NCI-H1092 treated with DMSO at 0.1 percent for 48 hours (cell line): ENCODE results near the gene IL1RAPL1.
"Not testable (repeated sequence)": the region's sequence is repeated elsewhere in the genome, so short reads cannot be mapped to it uniquely, and the experiment has no call there.

ENCODE experiments used
- DNase-seq: peaks from one replicate; lab custom pipeline; 2025; lab: John Stamatoyannopoulos, UW

Gene IL1RAPL1

DNA sequence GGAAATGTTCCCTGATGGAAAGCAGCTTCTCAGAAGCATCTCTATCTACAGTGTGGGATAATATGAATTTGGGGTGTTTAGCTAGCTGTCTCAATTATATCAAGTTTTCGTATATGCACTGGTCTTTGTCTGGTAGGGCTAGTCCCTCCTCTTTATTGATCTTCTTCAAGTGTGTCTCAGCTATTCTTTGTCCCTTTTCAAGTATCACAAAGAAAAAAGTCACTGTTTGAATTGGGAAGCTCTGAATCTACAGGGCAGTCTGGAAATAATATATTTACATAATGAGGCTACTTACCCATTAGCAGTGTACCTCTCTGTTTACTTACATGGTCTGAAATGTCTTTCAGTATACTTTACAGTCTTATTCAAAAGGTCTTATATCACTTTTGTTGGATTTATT is 526.0 kb downstream of the IL1RAPL1 start:
- DNase-seq: no peak

DNA sequence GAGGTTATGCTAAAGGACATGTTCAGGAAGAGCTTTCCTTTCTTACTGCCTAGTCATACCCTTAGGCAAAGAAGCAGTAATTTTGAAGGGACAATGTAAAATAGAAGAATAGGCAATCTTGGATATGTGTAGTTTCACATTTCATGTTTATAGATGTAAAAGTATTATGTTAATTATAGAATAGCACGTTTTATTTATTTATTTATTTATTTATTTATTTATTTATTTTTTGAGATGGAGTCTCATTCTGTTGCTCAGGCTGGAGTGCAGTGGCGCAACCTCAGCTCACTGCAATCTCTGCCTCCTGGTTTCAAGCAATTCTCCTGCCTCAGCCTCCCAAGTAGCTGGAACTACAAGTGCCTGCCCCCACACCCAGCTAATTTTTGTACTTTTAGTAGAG is 535.6 kb downstream of the IL1RAPL1 start:
- not testable (repeated sequence) for DNase-seq

DNA sequence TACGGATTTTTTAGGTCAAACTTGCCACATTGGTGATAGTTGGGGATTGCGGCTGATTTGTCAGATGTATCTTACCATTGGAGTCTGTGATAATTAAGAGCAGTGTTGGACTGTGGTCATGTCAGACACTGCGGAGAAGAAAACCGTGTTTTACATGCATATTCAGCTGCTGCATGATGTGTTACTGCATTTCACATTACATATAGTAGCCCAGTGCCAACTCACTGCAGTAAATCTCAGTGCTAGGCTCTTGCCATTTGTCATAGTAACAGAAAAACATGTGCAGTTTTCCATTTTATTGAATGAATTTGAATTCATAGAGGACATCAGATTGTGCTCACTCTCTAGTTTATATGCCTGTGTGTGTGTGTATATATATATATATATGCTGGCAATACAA is 543.7 kb downstream of the IL1RAPL1 start:
- no peak for DNase-seq

DNA sequence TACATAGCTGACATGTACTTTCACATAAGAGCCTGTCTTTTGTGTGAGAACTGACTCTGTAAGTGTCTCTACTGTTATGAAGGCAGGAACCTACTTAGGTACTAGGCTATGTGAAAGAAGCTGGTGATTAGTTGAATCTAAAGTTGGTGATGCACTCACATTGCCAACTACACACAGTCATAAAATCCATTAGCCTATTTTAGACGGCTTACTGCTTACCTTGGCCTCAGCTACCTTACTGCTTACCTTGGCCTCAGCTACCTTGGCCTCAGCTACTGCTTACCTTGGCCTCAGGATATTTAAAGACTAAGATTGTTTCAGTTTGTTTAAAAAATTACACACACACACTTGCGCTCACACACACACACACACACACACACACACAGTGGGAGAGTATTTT is 549.7 kb downstream of the IL1RAPL1 start:
- DNase-seq: no peak

DNA sequence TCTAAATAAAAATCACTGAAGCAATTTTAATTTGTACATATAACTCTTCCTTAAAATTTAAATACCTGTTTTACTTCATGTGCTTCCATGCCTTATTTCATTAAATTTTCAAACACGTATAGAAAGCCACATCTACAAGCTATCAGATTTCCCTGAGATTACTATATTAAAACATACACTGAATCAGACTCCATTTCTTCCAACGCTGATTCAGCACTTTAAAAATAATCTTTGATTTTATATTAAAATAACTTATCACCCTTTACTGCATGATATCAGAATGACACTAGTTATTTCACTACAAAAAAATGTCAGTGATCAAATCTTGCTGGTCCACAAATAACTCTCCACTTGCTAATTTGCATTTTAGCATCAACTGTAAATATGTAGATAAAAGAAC is 550.8 kb downstream of the IL1RAPL1 start:
- DNase-seq: no peak

DNA sequence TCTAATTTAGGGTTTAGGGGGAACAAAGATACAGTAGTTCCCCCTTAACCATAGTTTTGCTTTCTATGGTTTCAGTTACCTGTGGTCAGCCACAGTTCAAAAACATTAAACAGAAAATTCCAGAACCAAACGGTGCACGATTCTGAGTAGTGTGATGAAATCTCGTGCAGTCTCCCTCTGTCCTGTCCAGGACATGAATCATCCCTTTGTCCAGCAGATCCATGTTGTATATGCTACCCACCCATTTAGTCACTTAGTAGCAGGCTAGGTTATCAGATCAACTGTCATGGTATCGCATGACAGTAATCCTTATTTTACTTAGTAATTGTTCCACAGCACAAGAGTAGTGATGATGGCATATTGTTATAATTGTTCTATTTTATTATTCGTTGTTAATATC is 556.1 kb downstream of the IL1RAPL1 start:
- DNase-seq: no peak

DNA sequence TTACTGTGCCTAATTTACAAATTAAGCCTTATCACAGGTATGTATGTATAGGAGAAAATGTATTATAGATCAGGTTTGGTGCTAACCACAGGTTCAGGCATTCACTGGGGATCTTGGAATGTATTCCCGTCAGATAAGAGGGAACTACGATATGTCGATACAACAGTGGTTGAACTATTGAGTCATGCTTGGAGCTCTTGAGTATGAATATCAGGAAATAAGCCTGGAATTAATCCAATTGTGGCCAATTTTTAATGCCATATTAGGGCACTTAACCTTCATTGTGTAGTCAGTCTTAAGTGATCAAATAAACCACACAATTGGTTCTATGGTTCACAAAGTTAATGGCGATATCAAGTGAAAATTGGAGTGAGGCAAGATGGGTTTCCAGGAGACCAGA is 556.5 kb downstream of the IL1RAPL1 start:
- DNase-seq: no peak

DNA sequence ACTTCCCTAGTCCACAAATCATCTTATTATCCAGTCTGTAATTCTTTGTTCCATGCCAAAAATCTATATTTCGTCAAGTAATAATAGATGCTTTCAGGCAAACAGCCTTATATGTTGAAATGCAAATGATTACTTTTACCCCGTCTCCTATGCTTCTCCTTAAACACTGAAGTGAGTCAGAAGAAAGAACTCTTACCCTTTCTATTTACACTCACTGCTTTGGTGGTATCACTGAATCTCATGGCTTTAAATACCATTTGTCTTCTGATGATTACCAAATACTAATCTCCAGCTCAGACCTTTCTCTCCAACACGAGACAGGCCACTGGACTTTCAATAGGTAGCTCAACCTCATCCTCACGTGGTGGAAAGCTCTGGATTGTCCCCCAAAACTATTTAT is 558.1 kb downstream of the IL1RAPL1 start:
- no peak for DNase-seq

DNA sequence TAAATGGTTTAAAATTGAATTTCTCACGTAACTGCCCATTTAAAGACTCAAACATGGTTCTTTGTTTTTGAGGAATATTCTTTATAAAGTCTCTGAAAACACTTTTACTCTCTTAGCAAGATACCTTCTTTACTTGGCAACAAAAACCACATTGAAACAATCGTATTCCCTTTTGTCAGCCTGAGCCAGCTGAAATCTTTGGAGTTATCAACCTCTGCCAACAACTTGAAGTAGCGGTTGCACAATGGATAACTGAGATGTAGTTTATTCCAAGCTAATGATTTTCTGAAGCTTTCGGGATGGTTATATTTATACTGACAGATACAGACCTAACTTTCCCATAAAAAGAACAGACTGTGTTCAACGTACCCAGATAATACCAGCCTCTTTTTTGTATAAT is 561.3 kb downstream of the IL1RAPL1 start:
- no peak for DNase-seq

DNA sequence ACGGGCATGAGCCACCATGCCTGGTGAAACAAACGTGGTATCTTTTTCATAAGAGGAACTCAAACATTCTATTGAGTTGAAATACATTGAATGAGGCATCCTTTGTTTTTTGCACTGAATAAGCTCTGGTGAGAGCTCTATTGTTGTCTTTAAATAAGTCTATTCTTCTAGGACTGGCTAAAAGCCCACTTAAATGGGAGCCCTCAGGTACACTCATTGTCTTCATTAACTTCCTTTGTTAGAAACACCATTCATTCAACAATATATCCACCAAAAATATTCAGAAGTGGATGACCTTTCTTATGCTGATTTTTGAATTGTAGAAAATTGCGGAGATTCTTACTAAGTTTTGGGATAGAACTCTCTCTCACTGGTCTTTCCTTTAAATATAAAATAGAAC is 568.0 kb downstream of the IL1RAPL1 start:
- DNase-seq: no peak

DNA sequence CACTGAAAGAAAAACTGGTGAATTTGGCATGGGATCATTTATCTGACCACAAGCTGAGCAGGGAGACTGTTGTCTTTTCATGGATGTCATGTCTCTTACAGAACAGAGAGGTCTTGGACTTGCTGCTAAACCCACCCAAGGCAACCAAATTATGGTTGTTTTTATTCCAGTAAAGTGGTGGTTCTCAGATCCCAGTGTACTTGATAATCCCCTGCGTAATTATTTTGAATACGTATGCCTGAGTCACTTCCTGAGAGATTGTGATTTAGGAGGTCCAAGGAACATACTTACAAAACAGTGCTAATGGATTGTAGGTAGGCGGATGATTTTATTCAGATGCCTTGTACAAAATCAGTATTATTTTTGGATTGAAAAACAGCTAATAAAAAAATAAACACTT is 585.6 kb downstream of the IL1RAPL1 start:
- no peak for DNase-seq

DNA sequence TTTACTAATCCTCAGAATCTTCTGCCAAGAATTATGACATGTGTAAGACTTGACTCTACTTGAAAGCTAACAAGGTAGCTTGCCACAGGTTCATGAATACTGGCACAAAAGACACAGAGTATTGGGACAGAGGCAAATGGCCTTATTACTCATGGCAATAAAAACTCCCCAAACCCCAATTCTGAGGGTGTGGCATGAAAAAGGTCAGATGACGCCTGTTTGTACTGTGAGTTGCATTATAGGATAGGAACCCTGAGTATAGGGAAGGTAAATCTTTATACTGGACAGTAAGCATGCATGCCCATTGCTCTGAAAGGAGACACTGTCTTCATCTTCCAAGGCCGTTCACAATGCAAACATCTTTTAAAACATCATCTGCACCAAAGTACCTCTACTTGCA is 600.0 kb downstream of the IL1RAPL1 start:
- no peak for DNase-seq

DNA sequence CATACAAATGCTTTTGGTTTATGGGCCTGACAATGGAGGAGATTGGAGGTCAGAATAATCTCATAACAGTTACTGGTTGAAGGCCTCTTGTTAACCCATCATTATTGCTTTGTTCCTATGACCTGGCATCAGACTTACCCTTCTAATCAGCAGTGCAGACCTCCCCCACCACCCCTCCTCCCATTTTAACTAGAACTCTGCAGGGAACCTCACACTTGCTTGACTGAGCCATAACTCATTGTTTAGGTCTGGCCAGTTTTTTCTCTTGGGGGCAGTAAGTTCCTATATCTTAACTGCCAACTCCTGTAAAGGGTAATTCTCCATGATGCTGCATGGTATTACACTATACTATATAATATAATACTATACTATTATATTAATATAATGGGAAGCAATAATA is 609.3 kb downstream of the IL1RAPL1 start:
- no peak for DNase-seq

DNA sequence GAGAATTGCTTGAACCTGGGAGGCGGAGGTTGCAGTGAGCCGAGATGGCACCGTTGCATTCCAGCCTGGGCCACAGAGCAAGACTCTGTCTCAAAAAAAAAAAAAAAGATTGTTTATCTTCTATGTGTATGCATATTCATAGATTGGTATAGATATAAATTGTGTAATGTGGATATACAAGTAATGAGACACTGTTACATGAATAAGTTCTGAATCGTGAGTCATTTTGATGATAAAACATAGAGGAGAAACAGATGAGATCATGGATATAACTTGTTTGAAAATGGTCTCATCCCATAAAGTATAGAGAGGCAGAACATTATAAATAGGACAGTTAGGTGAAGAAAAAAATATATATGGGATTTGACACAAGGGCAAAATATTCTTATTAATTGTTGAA is 628.0 kb downstream of the IL1RAPL1 start:
- DNase-seq: no peak

DNA sequence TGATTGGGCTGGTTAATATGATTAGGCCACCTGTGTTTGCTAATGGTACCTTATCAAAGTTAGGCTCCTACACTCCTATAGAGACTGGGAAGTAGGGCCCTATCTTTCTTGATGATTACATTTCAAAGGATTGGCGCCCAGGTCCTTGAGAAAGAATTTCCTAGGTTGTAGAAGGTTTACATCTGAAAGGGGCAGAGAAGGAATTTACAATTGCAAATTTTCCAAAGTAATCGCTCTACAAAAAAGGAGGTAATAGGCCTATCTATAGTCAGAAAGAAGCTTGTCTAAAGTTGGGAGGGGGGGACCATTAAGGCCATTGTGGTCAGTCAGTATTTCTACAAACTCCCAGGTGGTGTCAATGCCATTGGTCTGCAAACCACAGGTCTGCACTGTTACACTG is 638.4 kb downstream of the IL1RAPL1 start:
- DNase-seq: no peak

DNA sequence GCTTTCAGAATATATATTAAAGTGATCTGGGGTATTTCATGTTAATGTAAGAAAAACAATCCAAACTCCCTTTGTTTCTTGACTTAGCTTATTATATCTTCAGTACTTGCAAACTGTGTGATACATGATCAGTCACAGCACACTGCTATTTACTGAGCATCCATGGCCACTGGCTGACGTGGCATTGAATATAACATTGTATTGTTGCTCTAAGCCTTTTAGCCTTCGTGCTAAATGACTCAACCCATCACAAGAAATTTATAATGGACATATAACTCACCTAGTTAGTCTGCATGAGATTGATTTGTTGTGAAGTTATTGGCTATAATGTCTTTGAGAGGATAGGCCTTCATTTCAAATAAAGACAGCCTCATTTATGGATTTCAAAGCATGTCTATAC is 642.6 kb downstream of the IL1RAPL1 start:
- DNase-seq: no peak

DNA sequence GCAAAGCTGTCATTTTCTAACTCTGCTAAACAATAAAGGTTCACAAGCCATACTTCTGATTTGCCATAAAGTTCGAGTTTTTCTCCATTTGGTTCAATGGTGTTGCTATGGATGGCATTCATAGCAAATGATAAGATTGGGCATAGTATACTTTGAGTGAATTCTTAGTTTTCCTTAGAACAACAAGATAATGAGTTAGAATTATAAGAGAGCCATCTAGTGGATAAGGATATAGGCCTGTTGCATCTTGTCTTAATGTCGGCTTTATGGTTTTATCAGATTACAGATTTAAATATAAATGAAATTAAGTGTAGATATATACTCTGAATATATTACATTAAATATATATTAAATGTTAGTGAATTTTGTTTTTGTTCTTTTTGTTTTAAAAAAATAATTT is 644.6 kb downstream of the IL1RAPL1 start:
- DNase-seq: no peak

DNA sequence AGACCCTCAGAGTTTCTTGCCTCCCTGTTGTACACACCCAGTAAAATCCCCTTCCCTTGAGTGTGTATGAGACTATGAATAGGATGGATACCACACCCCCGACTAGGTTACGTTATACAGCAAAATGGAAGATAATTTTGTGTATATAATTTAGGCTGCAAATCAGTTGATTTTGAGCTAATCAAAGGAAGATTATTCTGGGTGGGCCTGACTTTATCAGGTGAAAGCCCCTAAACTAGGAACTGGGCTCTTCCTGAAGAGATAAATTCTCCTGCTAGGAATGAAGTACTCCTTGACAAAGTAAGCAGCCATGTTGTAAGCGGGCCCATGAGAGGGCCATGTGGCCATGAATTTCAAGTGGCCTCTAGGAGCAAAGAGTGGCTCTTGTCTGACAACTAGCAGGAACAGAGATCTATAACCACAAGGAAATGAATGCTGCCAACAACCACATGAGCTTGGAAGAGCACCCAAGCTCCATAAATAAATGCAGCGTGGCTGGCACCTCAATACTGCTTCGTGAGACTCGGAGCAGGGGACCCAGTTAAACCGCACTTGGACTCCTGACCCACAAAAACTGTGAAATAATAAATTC is 646.4 kb downstream of the IL1RAPL1 start:
- DNase-seq: no peak

DNA sequence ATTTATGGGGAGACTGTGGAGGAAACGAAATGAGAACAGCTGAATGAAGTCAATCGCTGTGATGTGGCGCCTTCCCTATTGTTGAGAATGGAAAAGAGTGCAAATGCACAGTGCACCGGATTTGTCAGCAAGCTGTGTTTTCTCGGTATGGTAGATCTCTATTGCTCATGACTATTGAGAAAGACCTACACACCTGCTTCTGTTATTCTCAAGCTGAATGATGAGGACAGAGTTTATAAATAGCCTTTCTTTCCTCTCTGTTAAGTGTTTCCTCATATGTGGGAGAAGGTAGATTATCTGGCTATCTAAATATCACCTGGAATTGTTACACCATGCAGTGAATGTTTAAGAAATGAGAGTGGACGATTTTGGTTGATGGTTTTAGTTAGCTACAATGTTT is 650.7 kb downstream of the IL1RAPL1 start:
- no peak for DNase-seq

DNA sequence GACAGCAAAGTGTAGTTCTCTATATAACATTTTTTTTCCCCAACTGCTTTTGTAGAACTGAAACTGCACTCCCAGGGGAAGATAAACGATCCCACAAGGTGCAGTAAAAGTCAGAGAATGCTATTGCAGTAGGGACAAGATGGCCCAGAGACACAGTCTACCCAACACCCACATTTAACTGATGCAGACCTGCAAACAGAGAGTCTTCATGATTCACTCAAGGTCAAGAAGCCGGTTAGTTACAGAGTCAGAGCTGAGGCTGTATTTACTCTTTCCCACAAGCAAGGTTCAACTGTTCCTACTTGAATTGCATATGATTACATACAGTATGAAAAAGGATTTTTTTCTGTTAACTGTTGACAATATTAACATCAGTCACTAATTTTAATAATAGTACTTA is 654.6 kb downstream of the IL1RAPL1 start:
- no peak for DNase-seq

DNA sequence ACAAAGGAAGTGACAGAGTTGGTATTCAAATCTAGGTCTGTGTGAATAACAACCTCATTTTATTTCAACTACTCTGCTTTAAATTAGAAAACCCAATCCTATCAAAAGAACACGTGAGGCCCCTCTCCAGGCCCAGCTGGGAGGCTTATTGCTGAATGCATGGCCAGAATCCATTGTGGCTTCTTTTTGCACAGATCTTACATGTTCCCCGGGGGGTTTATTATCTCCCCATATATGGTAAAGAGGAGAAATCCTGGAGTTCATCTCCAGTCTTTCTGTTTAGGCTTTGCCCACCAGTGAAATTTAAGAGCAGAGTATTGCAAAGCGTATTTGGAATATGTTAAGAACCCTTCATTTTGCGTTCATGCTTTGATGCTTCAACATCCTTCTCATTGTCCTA is 655.6 kb downstream of the IL1RAPL1 start:
- no peak for DNase-seq

DNA sequence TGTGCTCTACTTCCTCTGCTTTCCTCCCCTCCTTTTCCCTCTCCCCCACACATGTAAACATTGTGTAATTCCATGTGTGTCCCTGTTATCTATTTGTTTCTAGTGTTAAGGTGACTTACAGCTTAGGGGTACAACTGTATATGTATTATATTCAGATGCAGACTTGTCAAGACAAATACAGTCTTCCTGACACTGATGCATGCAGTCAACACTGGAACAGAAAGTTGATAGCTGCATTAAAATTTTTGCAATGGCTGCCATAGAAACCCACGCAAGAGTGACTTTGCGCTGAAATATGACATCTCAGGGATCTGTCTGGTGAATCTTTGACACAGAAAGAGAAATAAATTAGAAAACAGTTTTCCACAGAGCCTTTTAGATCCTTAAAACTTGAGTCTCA is 656.7 kb downstream of the IL1RAPL1 start:
- DNase-seq: no peak

DNA sequence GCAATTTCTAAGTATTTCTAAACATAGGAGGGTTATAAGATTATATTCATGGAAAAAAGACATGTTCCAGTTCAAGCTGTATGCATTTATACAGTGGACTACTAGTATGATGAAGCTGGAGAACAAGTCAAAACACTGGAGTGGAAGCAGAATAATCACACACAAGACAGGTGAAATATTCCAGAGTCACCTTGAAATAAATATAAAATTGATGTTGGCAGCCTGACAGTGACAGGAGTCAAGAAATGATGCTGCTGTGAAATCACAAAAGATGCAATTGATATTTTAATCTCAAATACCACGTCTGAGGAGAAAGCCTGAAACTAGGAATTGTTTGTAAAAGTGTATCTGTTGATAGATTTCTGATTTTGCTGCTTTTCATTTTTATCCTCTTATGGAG is 667.3 kb downstream of the IL1RAPL1 start:
- DNase-seq: no peak

DNA sequence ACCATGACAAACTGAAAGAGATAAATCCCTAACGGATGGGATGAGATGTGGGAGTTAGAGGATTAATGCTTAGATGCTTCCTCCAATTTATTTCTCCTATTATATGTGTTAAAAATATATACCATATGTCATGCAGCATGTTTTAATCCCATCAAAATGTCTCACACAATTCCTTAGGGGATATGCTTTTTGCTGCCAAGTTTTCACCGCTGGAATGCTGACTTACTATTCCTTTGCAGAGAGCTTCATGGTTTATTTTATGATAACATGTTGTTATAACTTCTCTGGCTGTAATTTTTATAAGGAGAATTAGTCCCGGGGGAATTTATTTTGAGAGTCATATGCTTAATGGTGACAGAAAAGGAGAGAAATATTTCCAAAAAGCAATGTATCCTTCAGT is 670.3 kb downstream of the IL1RAPL1 start:
- no peak for DNase-seq

DNA sequence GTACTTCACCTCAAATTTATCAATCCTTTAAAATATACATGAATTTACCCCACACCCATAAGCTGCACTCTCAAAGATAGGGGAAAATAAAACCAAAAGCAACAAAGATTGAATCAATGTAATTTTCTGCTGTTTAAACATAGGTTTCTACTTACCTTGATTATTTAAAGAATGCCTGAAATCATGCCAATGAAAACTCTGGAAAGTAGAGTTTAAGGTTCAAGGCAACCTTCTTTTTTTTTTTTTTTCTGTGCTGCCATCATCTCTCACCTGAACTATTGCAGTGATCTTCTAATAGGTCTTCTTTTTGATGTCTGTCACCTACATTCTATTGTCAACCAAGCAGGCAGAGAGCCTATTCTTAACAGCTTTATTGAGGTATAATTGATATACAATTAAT is 682.1 kb downstream of the IL1RAPL1 start:
- DNase-seq: no peak
